ENCODE data around the gene NMT1.

The NMT1 gene

GRCh38 chr17:45131616-45132319, 70.7 kb downstream of the NMT1 start:
- no peak for TF ChIP-seq GATA2 (IDR thresholded peaks at IDR 0.05; ENCODE audit: low read depth, low read length)
- no peak for TF ChIP-seq GATA3 (IDR thresholded peaks at IDR 0.05; ENCODE audit: low read depth, low read length)

- TF ChIP-seq GATA3 (IDR thresholded peaks at IDR 0.05; ENCODE audit: low read depth, low read length) (no peak), GATA2 (IDR thresholded peaks at IDR 0.05; ENCODE audit: low read depth, low read length) (no peak)
These were observed 71.1 kb downstream of the NMT1 start, which contains the start of gene PLCD3 for GRCh38 chr17:45132320-45132571. Gene PLCD3, minus strand, starts transcription at chr17:45132515. Its CDS starts 105 bp downstream, at chr17:45132410.

- TF ChIP-seq GATA3 (IDR thresholded peaks at IDR 0.05; ENCODE audit: low read depth, low read length) (no peak), GATA2 (IDR thresholded peaks at IDR 0.05; ENCODE audit: low read depth, low read length) (no peak)
These were observed 71.7 kb downstream of the NMT1 start for GRCh38 chr17:45132572-45133463.

- TF ChIP-seq GATA3 (IDR thresholded peaks at IDR 0.05; ENCODE audit: low read depth, low read length) (no peak), GATA2 (IDR thresholded peaks at IDR 0.05; ENCODE audit: low read depth, low read length) (no peak)
These were observed 74.3 kb downstream of the NMT1 start, which contains the start of gene ACBD4 for GRCh38 chr17:45135192-45135977. Gene ACBD4, plus strand, starts transcription at chr17:45135687. Its CDS starts 458 bp downstream, at chr17:45136145.

DNA sequence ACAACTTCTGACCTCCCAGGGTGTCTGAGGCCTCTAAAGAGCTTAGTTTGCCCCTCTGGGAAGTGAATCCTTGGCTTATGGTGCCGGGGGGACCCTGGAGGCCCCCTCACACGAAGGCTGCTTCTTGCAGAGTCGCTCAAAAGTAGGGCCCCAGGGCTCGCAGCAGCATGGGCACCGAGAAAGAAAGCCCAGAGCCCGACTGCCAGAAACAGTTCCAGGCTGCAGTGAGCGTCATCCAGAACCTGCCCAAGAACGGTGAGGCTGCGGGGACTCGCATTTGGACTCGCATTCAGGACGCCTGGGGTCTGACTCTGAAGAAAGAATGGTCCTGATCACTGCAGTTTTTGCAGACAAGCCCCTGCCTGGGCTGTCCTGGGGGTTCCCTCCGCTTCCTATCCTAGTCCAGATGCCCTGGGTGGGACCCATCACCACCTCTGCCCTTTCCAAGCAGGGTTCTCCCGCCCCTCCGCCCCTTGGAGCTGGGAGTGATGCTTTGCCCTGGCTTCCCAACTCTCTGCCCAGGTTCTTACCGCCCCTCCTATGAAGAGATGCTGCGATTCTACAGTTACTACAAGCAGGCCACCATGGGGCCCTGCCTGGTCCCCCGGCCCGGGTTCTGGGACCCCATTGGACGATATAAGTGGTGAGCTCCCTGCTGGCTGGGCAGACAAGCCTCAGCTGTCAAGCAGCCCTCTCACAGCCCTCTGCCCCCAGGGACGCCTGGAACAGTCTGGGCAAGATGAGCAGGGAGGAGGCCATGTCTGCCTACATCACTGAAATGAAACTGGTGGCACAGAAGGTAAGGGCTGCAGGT, 75.1 kb downstream of the NMT1 start:
- TF ChIP-seq GATA2 (IDR thresholded peaks at IDR 0.05; ENCODE audit: low read depth, low read length), result no peak
- no peak for TF ChIP-seq GATA3 (IDR thresholded peaks at IDR 0.05; ENCODE audit: low read depth, low read length)

DNA sequence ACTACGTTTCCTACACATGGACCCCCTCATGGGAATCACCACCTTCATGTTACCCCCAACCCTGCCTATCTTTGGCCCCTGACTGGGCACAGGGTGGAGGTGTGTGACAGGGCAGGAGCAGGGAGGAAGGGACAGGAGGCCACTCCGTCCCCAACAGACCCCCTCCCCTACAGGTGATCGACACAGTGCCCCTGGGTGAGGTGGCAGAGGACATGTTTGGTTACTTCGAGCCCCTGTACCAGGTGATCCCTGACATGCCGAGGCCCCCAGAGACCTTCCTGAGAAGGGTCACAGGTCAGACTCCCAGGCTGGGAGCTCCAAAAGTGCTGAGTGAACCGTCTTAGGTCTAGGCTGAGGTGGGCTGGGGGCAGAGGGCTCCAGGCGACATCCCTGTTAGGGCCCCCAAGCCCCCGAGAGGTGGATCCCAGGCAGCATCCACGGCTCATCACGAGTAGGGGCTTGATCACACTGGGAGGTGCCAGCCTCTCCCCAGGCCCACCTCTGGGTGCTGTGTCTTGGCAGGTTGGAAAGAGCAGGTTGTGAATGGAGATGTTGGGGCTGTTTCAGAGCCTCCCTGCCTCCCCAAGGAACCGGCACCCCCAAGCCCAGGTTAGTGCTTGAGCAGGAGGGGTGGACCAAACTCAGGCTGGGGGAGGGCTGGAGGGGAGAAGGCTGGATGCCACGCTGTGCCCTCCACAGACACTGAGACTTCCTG, 75.9 kb downstream of the NMT1 start:
- TF ChIP-seq GATA2 (IDR thresholded peaks at IDR 0.05; ENCODE audit: low read depth, low read length) (no peak), GATA3 (IDR thresholded peaks at IDR 0.05; ENCODE audit: low read depth, low read length) (no peak)

DNA sequence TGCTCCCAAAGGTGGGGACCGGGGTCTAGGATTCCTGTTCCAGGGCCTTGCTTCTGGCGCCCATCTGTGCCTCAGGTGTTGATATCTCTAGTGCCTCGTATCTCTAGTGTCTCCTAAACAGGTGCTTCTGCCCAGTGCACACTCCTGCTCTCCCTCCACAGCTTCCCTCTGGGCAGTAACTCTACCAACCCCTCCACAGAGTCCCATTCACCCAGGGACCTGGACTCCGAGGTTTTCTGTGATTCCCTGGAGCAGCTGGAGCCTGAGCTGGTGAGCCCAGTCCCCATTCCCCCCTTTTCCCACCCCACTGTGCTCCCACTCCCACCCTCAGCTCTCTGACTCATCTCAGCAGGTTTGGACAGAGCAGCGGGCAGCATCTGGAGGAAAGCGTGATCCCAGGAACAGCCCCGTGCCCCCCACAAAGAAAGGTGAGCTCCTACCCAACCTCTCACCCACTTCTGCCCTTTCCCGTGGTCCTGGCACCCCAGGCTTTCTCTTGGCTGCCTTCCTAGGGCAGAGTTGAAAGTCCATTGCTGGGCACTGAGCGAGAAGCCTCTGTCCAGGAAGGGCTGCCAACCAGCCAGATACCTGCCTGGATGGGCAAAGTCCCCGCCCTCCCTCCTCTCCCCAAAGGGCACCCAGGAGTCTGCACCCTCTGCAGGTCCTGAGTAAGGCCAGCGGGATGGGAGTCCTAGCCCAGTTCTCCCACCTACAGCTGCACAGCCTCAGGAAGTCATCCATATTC, 76.6 kb downstream of the NMT1 start:
- TF ChIP-seq GATA3 (IDR thresholded peaks at IDR 0.05; ENCODE audit: low read depth, low read length) (no peak), GATA2 (IDR thresholded peaks at IDR 0.05; ENCODE audit: low read depth, low read length) (no peak)

DNA sequence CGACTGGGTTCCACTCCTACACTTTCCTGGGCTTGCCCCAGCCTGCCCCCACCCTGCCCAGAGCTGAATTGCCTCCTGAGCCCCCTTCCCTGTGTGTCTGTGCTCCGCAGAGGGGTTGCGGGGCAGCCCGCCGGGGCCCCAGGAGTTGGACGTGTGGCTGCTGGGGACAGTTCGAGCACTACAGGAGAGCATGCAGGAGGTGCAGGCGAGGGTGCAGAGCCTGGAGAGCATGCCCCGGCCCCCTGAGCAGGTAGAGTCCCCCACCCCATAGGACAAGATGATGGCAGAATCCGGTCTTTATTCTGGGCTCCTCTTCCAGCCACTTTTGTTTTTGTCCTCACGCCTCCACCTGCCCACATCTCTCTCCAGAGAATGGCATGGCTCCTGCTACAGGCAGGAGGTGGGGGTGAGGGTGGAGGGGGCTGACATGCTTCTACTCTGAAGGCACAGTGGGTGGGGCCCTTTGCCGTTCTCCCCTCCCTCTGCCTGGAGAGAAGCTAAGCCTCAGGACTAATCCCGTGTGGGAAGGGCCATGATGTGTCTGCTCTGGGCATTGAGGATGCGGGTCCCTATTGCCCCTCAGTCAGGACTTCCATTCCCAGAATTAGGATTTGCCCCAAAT, 77.9 kb downstream of the NMT1 start:
- TF ChIP-seq GATA2 (IDR thresholded peaks at IDR 0.05; ENCODE audit: low read depth, low read length) (no peak), GATA3 (IDR thresholded peaks at IDR 0.05; ENCODE audit: low read depth, low read length) (no peak)

- TF ChIP-seq GATA2 (IDR thresholded peaks at IDR 0.05; ENCODE audit: low read depth, low read length) (no peak), GATA3 (IDR thresholded peaks at IDR 0.05; ENCODE audit: low read depth, low read length) (no peak)
These were observed 78.4 kb downstream of the NMT1 start for GRCh38 chr17:45139533-45139920.

DNA sequence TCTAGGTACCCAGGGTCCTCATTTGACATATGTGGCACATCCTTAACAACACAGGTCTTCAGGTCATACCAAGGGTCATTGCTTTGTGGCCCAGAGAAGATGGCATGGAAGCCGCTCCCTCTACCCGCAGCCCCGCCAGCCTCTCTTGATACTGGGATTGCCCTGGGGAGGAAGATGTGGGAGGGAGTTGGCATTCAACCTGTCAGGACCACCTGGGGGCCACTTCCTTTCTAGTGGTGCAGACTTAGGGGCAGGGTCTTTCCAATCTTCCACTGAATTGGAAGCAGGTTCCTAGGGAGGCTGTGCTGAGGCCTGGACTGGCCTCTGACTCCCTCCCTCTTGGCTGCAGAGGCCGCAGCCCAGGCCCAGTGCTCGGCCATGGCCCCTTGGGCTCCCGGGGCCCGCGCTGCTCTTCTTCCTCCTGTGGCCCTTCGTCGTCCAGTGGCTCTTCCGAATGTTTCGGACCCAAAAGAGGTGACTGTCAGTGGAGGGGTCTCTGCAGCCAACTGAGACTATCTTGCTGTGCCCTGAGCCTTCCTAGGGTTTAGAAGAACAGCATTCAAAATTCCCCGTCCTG, 82.1 kb downstream of the NMT1 start:
- TF ChIP-seq GATA2 (IDR thresholded peaks at IDR 0.05; ENCODE audit: low read depth, low read length), result no peak
- no peak for TF ChIP-seq GATA3 (IDR thresholded peaks at IDR 0.05; ENCODE audit: low read depth, low read length)

DNA sequence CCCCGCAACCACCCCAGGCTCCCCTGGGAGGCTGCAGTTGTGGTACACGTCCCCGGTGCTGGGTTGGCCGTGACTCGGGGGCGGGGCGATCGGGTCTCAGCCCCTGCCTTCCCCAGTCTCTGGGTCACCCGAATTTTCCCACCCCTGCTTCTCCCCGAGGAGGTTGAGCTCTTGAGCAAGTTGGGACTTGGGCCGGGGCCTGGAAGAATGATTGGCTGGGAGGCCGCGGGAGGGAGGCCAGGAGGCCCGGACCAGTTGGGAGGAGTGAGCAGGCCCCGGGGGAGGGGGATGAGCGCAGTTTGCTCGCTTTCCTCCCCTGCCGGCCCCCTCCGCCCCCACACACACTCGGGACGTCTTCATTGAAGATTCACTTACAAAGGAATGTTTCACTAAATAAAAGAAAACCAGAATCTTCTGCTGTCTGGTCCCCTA, 82.7 kb downstream of the NMT1 start:
- TF ChIP-seq GATA3 (IDR thresholded peaks at IDR 0.05; ENCODE audit: low read depth, low read length) (no peak), GATA2 (IDR thresholded peaks at IDR 0.05; ENCODE audit: low read depth, low read length) (no peak)

Data from SH-SY5Y (cell line).